HTR-8/SVneo (cell line): ENCODE results near the gene PERM1.
"Not testable (repeated sequence)": the region's sequence is repeated elsewhere in the genome, so short reads cannot be mapped to it uniquely, and the experiment has no call there.

ENCODE experiments used
- DNase-seq: peaks from one replicate; pipeline ENCODE4 v3.0.0; 2011; ENCODE audit warnings: low spot score, mixed read lengths; ENCODE audit not compliant: insufficient read length
- FAIRE-seq: peaks from 2 replicates; lab custom pipeline; 2011; peaks lifted over from hg19 to GRCh38; lab: Jason Lieb, UNC

Gene PERM1

GRCh38 chr1:999725-1000356 lies 17.9 kb upstream of the PERM1 start, which contains the start of gene HES4:
Gene HES4, minus strand, starts transcription at chr1:1000097. Its CDS starts 124 bp downstream, at chr1:999973.
- DNase-seq = peak; percentile 81
- peak; percentile 88 for FAIRE-seq

DNA sequence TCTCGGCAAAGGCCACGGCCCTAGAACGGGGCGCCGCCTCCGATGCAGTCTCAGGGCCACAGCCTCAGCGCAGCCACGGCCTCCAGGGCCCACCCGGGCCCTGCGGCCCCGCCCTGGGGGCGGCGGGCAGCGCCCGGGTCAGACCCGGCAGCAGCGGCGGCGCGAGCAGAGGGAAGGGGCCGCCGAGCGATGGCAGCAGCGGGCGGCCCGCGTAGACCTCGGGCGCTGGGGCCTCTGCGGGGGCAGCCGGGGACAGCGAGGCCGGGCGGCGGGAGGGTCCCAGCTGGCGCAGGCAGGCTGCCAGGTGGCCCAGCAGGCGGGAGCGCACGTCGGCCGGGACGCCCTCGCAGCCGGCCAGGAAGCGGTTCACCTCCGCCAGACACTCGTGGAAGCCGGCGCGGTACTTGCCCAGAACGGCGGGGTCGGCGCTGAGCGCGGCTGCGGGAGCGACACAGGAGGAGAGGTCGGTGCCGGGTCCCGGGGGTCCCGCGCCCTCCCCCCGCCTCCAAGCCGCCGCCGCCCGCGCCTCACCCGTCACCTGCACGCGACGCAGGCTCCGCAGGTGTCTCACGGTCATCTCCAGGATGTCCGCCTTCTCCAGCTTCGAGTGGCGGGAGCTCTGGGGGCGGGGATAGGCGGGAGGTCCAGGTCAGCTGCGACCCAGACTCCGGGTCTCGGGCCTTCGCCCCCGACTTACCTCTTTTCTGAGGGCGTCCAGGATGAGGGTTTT lies 17.3 kb upstream of the PERM1 start:
- FAIRE-seq (no peak), DNase-seq (no peak)

DNA sequence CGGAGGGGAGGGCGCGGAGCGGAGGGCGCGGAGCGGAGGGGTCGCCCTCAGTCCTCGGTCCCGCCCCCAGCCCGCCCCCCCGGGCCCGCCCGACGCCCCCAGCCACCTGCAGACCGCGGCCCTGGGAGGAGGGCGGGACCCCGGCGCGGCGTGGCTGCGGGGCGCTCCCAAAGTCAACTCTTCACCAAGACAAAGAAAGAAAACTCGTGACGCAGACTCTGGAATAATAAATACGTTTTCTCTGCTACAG lies 16.8 kb upstream of the PERM1 start:
- FAIRE-seq (no peak), DNase-seq (no peak)

GRCh38 chr1:997993-998744 lies 16.3 kb upstream of the PERM1 start:
- no peak for FAIRE-seq
- DNase-seq = no peak

GRCh38 chr1:997713-997992 lies 15.8 kb upstream of the PERM1 start:
- DNase-seq = no peak
- no peak for FAIRE-seq

- DNase-seq = no peak
- FAIRE-seq = no peak
Measured at GRCh38 chr1:996851-997712, 15.2 kb upstream of the PERM1 start.

DNA sequence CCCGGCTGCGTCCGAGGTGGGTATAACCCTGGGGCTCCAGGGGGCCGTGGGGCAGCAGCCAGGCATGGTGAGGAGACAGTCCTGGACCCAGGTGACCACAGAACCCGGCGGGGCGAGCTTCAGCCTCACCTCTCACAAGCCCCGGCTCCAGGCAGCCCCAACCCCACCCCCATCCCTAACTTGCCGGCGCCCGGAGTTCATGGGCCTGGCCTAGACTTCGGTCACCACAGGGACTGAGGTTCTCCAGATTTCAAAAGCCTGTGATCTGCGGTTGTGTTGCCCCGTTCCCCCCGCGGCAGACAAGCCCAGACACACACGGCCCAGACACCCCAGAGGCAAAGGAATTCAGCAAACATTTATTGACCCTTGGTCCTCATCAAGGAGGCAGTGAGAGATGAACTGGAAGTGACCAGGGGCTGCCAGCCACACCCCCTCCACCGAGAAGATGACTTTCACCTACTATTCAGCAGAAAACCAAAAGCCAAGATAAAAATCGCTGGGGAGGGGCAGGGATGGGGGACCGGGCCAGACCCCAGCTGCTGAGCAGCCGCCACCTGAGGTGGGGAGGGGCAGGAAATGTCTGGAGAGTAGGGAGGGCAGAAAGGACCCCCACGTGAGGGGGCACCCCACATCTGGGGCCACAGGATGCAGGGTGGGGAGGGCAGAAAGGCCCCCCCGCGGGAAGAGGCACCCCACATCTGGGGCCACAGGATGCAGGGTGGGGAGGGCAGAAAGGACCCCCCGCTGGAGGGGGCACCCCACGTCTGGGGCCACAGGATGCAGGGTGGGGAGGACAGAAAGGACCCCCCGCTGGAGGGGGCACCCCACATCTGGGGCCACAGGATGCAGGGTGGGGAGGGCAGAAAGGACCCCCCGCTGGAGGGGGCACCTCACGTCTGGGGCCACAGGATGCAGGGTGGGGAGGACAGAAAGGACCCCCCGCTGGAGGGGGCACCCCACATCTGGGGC lies 14.1 kb upstream of the PERM1 start:
- FAIRE-seq = no peak

GRCh38 chr1:994546-994945 lies 12.7 kb upstream of the PERM1 start:
- not testable (repeated sequence) for DNase-seq, FAIRE-seq

More for the DNA sequence above, 14.1 kb upstream of the PERM1 start:
- DNase-seq = no peak

DNA sequence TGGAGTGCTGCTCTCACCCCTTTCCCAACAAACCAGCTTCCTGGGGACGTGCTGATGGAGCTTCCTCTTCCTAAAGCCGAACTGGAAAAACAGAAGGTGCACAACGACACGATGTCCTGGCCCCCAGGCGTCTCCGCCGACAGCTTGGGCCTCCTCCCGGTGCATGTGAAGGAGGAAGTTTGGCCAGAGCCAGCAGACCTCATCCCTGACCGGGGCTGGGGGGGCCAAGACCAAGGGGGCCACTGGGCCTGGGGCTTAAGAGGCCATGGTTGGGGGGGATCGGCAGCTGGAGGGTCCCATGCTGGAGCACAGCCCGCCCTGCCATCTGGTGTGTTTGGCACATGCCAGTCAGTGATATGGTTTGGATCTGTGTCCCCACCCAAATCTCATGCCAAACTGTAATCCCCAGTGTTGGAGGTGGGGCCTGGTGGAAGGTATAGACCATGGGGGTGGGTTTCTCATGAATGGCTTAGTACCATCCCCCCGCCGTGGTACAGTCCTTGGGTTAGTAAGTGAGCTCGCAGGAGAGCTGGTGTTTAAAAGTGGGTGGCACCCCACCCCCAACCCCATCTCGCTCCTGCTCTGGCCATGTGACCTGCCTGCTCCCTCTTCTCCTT lies 11.6 kb upstream of the PERM1 start:
- no peak for DNase-seq
- no peak for FAIRE-seq

DNA sequence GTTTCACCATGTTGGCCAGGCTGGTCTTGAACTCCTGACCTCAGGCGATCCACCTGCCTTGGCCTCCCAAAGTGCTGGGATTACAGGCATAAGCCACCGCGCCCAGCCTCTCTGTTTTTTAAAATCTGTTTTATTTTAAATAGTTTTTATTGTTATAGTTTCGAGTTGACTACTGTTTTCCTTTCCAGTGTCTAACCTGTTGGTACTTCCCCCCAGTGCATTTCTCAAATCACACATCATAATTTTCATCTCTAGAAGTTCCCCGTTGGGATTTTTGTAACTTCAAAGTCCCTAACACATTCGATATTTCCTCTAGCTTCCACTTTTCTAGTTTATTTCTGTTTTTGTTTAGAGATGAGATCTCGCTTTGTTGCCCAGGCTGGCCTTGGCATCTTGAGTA lies 10.5 kb upstream of the PERM1 start:
- FAIRE-seq (no peak), DNase-seq (no peak)

DNA sequence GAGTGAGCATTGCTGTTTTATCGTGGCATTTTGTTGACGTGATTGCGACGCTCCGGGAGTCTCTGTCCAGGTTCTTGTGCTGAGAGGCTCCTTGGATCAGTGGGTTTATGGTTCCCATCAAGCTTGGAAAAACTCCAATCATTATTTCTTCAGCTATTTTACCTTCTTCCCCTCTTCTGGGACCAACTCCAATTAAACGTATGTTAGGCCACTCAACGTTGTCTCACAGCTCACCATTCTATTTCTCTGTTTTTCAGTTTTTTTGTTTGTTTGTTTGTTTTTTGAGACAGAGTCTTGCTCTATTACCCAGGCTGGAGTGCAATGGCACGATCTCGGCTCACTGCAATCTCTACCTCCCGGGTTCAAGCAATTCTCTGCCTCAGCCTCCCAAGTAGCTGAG lies 10.0 kb upstream of the PERM1 start:
- no peak for FAIRE-seq
- no peak for DNase-seq

GRCh38 chr1:991275-991674 lies 9.4 kb upstream of the PERM1 start:
- DNase-seq, FAIRE-seq: not testable (repeated sequence)

DNA sequence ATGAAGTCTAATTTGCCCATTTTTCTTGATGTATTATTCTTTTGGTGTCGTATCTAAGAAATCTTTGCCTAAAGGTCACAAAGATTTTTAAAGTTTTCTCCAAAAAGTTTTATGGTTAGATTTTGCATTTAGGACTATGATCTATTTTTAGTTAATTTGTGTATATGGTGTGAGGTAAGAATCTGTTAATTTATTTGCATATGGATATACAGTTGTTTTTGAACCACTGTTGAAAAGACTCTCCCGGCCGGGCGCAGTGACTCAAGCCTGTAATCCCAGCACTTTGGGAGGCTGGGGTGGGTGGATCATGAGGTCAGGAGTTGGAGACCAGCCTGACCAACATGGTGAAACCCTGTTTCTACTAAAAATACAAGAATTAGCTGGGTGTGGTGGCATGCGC lies 6.2 kb upstream of the PERM1 start:
- FAIRE-seq, DNase-seq: not testable (repeated sequence)

DNA sequence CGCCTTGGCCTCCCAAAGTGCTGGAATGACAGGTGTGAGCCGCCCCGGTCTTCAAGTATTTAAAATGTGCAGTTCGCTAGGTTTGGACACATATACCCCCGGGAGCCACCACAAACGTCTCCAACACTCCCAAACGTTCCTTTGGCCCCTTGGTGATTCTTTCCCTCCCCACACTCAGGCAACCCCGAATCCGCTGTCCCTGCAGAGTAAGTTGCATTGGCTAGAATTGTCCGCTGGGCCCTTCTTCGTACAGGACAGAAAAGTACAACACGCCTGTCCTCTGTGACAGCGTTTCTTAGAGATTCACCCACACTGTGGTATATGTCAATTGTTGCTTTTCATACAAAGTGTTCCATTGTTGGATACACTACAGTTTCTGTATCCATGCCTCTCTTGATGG lies 3.2 kb upstream of the PERM1 start:
- FAIRE-seq (no peak), DNase-seq (no peak)

GRCh38 chr1:984476-984814 lies 2.6 kb upstream of the PERM1 start:
- DNase-seq = no peak
- no peak for FAIRE-seq

DNA sequence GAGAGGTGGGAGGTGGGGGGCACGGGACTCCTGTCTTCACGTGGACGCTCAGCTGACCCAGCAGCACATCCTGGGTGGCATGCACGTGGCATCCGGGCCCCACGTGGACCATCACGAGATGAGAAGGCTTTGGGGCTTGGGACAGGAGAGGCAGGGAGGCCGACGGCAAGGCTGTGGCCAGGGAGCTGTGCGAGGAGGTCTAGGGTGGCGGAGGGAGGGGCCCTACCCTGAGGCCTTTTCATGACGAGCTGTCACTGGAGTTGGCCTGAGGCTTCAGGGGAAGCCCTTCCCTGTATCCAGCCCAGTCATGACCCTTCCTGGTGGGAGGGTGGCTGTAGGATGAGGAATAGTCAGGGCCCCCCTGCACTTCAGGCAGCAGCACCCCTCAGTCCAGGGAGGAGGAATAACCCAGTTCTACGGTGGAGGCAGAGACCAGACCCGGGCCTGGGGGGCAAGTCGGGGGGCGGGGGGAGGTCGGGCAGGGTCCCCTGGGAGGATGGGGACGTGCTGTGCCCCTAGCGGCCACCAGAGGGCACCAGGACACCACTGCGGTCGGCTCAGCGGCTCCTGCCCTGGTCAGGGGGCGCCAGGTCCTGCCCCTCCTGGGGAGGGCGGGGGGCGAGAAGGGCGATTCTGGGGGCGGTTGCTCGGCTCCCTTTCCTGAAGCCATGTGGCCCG lies 2.0 kb upstream of the PERM1 start:
- DNase-seq (no peak), FAIRE-seq (peak; percentile 64)

GRCh38 chr1:982765-983436 lies 1.0 kb upstream of the PERM1 start:
- no peak for DNase-seq
- FAIRE-seq = no peak

DNA sequence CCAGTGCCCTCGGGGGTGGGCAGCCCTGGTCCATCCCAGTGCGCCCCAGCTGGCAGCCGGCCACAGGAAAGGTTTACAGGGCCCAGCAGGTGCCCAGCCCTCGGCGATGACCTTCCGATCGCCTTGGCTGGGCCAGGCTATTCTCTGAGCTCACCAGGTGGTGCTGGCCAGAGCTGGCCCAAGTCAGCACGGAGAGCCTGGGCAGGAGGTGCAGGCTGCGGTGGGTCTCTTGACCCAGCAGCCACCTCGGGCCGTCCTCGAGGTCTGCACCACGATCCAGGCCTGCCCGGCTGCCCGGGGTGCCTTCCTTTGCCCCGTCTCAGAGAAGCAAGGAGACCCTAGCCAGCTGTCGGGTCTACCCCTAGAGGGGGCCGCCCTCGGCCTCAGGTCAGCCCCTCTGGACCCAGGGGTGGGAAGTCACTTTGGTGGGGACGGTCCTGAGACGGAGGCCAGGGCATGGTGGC lies 370 bp downstream of the PERM1 start:
- no peak for DNase-seq
- FAIRE-seq = no peak
